Measurements from ENCODE around the gene SERPINA3. TPM values are rescaled to one million over a fixed set of nuclear protein-coding genes. Genes with fewer than 3 reads are reported as not detected.

SERPINA3 gene
- total and polyA plus RNA-seq, 2 experiments from 2014 or later, result 0.75 to 1.1 TPM

- Histone ChIP-seq H3K9ac (no peak overlapping the region), H3K27ac (no peak overlapping the region), H3K4me3 (no peak overlapping the region), H4K20me1 (ENCODE audit: insufficient read depth) (no peaks in the 10 kb centered on the region), H2AFZ (no peak overlapping the region), H3F3A (ENCODE audit: insufficient read depth) (no peaks in the 10 kb centered on the region), H3K79me2 (ENCODE audit: insufficient read depth) (no peaks in the 10 kb centered on the region), H3K4me2 (ENCODE audit: unreplicated experiment) (no peak overlapping the region), H3K4me1 (ENCODE audit: insufficient read depth) (no peaks in the 10 kb centered on the region), H3K27me3 (replicated peaks; ENCODE audit: insufficient read depth) (peaks cover 14% of the 10 kb centered on the region), H3K36me3 (ENCODE audit: low read depth) (no peaks in the 10 kb centered on the region), H3K9me3 (ENCODE audit: low read depth) (no peaks in the 10 kb centered on the region), H3K9me2 (ENCODE audit: insufficient read depth) (no peaks in the 10 kb centered on the region)
- WGBS, 2 experiments (ENCODE audit: low coverage in 1 of 2, low lambda C conversion rate in 2 of 2, missing lambda C conversion rate in 2 of 2), result 56 to 64% methylated on average over 3 to 4 of the region's 4 CpGs
- no peak for DNase-seq
- in situ Hi-C loops (cut with MboI), result no loop called here
- TF ChIP-seq EZH2phosphoT487 (IDR thresholded peaks at IDR 0.05; ENCODE audit: insufficient read depth, low read depth) (no peak), EZH2 (IDR thresholded peaks at IDR 0.05; ENCODE audit: insufficient read depth, poor library complexity, severe bottlenecking) (no peak)
These were observed 25.6 kb upstream of the SERPINA3 start for GRCh38 chr14:94586635-94587034.

DNA sequence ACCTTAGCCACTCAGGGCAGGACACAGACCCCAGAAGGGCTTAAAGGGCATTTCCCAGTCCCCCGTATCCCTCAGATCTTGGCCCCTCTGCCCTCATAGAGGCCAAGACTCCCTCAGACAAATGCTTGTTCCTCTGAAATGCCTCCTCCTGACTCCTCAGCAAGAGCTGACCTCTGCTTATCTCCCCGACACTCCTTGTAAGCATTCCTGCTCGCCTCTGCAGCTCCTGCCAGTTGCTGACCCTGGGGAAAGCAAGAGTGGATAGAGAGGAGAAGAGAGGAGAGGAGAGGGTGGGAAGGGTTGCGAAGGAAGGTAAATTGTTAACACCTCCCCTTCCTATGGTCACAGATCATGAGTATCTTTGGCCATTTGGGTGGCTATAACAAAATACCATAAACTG, 23.9 kb upstream of the SERPINA3 start:
- WGBS, 2 experiments (ENCODE audit: low coverage in 1 of 2, low lambda C conversion rate in 2 of 2, missing lambda C conversion rate in 2 of 2), result 43 to 45% methylated on average over 4 of the region's 4 CpGs
- no peaks in the 10 kb centered on the region for H3K9me3 ChIP-seq (ENCODE audit: low read depth)

DNA sequence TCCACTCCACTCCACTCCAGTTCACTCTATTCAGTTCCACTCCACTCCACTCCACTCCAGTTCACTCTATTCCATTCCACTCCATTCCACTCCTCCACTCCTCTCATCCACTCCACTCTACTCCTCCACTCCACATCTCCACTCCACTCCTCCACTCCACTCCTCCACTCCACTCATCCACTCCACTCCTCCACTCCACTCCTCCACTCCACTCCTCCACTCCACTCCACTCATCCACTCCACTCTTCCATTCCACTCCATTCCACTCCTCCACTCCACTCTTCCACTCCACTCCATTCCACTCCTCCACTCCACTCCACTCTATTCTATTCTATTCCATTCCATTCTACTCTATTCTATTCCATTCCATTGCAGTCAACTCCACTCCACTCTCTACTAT, 21.1 kb upstream of the SERPINA3 start:
- no peaks in the 10 kb centered on the region for H3K79me2 ChIP-seq (ENCODE audit: insufficient read depth)
- H3F3A ChIP-seq (ENCODE audit: insufficient read depth), result no peaks in the 10 kb centered on the region
- H3K9me2 ChIP-seq (ENCODE audit: insufficient read depth), result no peaks in the 10 kb centered on the region
- no peaks in the 10 kb centered on the region for H4K20me1 ChIP-seq (ENCODE audit: insufficient read depth)
- in situ Hi-C loops (cut with MboI), result no loop called here
- no peak overlapping the region for H3K4me2 ChIP-seq (ENCODE audit: unreplicated experiment)
- peaks cover 11% of the 10 kb centered on the region; the same call in 1 of the 2 replicates for H3K27me3 ChIP-seq (replicated peaks; ENCODE audit: insufficient read depth)
- H3K4me3 ChIP-seq, result no peak overlapping the region
- no peaks in the 10 kb centered on the region for H3K4me1 ChIP-seq (ENCODE audit: insufficient read depth)
- H3K27ac ChIP-seq, result no peak overlapping the region
- H3K9ac ChIP-seq, result no peak overlapping the region
- no peak for DNase-seq
- no peaks in the 10 kb centered on the region for H3K9me3 ChIP-seq (ENCODE audit: low read depth)
- H2AFZ ChIP-seq, result no peak overlapping the region
- H3K36me3 ChIP-seq (ENCODE audit: low read depth), result no peaks in the 10 kb centered on the region
- no peak for TF ChIP-seq EZH2 (IDR thresholded peaks at IDR 0.05; ENCODE audit: insufficient read depth, poor library complexity, severe bottlenecking)
- no peak for TF ChIP-seq EZH2phosphoT487 (IDR thresholded peaks at IDR 0.05; ENCODE audit: insufficient read depth, low read depth)

More for the DNA sequence above, 23.9 kb upstream of the SERPINA3 start:
- in situ Hi-C loops (cut with MboI), result no loop called here
- TF ChIP-seq EZH2 (IDR thresholded peaks at IDR 0.05; ENCODE audit: insufficient read depth, poor library complexity, severe bottlenecking) (no peak), EZH2phosphoT487 (IDR thresholded peaks at IDR 0.05; ENCODE audit: insufficient read depth, low read depth) (no peak)
- H3K27ac ChIP-seq, result no peak overlapping the region
- no peak for DNase-seq
- no peak overlapping the region for H3K4me3 ChIP-seq
- H3K4me2 ChIP-seq (ENCODE audit: unreplicated experiment), result no peak overlapping the region
- no peaks in the 10 kb centered on the region for H3K4me1 ChIP-seq (ENCODE audit: insufficient read depth)
- H3F3A ChIP-seq (ENCODE audit: insufficient read depth), result no peaks in the 10 kb centered on the region
- H2AFZ ChIP-seq, result no peak overlapping the region
- no peaks in the 10 kb centered on the region for H3K79me2 ChIP-seq (ENCODE audit: insufficient read depth)
- no peaks in the 10 kb centered on the region for H4K20me1 ChIP-seq (ENCODE audit: insufficient read depth)
- no peak overlapping the region for H3K9ac ChIP-seq
- H3K36me3 ChIP-seq (ENCODE audit: low read depth), result no peaks in the 10 kb centered on the region
- H3K27me3 ChIP-seq (replicated peaks; ENCODE audit: insufficient read depth), result peaks cover 11% of the 10 kb centered on the region; the same call in 1 of the 2 replicates
- no peaks in the 10 kb centered on the region for H3K9me2 ChIP-seq (ENCODE audit: insufficient read depth)

DNA sequence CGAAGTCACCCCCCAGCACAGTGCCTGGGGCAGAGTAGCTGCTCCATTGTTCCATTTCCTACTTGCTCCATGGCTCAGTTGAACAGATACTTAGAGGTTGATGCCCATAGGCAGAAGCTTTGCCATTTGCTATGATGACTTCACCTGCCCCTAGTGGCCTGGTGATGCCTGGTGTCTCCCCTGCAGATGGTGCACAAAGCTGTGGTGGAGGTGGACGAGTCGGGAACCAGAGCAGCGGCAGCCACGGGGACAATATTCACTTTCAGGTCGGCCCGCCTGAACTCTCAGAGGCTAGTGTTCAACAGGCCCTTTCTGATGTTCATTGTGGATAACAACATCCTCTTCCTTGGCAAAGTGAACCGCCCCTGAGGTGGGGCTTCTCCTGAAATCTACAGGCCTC, 20.3 kb upstream of the SERPINA3 start:
- DNase-seq, result no peak
- Histone ChIP-seq H3K27me3 (replicated peaks; ENCODE audit: insufficient read depth) (peaks cover 11% of the 10 kb centered on the region; the same call in 1 of the 2 replicates), H3K9ac (no peak overlapping the region), H3K27ac (no peak overlapping the region), H3K4me1 (ENCODE audit: insufficient read depth) (no peaks in the 10 kb centered on the region), H3K9me3 (ENCODE audit: low read depth) (no peaks in the 10 kb centered on the region), H2AFZ (no peak overlapping the region), H3K4me2 (ENCODE audit: unreplicated experiment) (no peak overlapping the region), H3F3A (ENCODE audit: insufficient read depth) (no peaks in the 10 kb centered on the region), H3K36me3 (ENCODE audit: low read depth) (no peaks in the 10 kb centered on the region), H3K4me3 (no peak overlapping the region), H3K79me2 (ENCODE audit: insufficient read depth) (no peaks in the 10 kb centered on the region), H3K9me2 (ENCODE audit: insufficient read depth) (no peaks in the 10 kb centered on the region), H4K20me1 (ENCODE audit: insufficient read depth) (no peaks in the 10 kb centered on the region)
- TF ChIP-seq EZH2 (IDR thresholded peaks at IDR 0.05; ENCODE audit: insufficient read depth, poor library complexity, severe bottlenecking) (no peak), EZH2phosphoT487 (IDR thresholded peaks at IDR 0.05; ENCODE audit: insufficient read depth, low read depth) (no peak)
- in situ Hi-C loops (cut with MboI), result no loop called here
- WGBS, 2 experiments (ENCODE audit: low coverage in 1 of 2, low lambda C conversion rate in 2 of 2, missing lambda C conversion rate in 2 of 2), result 62 to 66% methylated on average over 8 of the region's 8 CpGs

GRCh38 chr14:94592457-94592856, 19.7 kb upstream of the SERPINA3 start:
- Histone ChIP-seq H3K4me3 (no peak overlapping the region), H3K27ac (no peak overlapping the region), H3K79me2 (ENCODE audit: insufficient read depth) (no peaks in the 10 kb centered on the region), H3K27me3 (replicated peaks; ENCODE audit: insufficient read depth) (peaks cover 11% of the 10 kb centered on the region; the same call in 1 of the 2 replicates), H3K36me3 (ENCODE audit: low read depth) (no peaks in the 10 kb centered on the region), H3K9ac (no peak overlapping the region), H3K9me3 (ENCODE audit: low read depth) (no peaks in the 10 kb centered on the region), H3K4me1 (ENCODE audit: insufficient read depth) (no peaks in the 10 kb centered on the region), H4K20me1 (ENCODE audit: insufficient read depth) (no peaks in the 10 kb centered on the region), H3K4me2 (ENCODE audit: unreplicated experiment) (no peak overlapping the region), H3F3A (ENCODE audit: insufficient read depth) (no peaks in the 10 kb centered on the region), H3K9me2 (ENCODE audit: insufficient read depth) (no peaks in the 10 kb centered on the region), H2AFZ (no peak overlapping the region)
- TF ChIP-seq EZH2 (IDR thresholded peaks at IDR 0.05; ENCODE audit: insufficient read depth, poor library complexity, severe bottlenecking), result no peak
- no peak for TF ChIP-seq EZH2phosphoT487 (IDR thresholded peaks at IDR 0.05; ENCODE audit: insufficient read depth, low read depth)
- in situ Hi-C loops (cut with MboI), result no loop called here
- DNase-seq, result no peak
